SKM-1 (cell line): ENCODE results near the gene SPDYE6.
"Not testable (repeated sequence)": the region's sequence is repeated elsewhere in the genome, so short reads cannot be mapped to it uniquely, and the experiment has no call there.

Source experiments
- DNase-seq: peaks from one replicate; lab custom pipeline; 2025; ENCODE audit not compliant: unreplicated experiment; lab: John Stamatoyannopoulos, UW

SPDYE6 gene

DNA sequence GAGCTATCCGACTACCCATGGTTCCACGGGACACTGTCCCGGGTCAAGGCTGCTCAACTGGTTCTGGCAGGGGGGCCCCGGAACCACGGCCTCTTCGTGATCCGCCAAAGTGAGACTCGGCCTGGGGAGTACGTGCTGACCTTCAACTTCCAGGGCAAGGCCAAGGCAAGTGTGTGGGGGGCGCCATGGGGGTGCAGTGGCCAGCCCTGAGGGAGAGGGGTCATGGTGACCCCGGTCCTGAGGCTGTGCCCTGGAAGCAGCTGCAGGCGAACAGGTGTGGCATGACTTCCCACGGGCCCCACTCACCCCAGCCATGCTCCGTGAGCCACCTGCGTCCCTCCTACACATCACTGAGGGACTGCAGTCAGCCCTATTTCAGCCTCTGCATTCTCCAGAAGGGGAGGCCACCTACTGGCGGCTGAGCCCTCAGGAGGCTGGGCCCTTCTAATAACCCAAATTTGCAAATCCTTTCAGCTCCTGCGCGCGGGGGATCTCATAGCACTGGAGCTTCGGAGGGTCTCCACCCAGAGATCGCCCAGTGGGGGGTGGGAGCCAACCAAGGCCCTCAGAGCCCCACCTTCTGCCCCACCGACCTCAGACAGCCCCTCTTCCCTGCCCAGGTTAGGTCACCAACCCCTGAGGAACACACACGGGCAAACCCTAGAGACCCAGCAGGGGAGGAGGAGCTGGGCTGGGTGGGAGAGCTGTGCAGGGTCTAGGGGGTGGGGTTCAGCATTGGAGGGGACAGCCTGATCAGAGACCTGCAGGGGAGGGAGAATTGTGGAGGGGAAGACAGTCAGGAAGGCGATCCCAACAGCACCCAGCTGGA, 38.8 kb downstream of the SPDYE6 start:
- DNase-seq = no peak

DNA sequence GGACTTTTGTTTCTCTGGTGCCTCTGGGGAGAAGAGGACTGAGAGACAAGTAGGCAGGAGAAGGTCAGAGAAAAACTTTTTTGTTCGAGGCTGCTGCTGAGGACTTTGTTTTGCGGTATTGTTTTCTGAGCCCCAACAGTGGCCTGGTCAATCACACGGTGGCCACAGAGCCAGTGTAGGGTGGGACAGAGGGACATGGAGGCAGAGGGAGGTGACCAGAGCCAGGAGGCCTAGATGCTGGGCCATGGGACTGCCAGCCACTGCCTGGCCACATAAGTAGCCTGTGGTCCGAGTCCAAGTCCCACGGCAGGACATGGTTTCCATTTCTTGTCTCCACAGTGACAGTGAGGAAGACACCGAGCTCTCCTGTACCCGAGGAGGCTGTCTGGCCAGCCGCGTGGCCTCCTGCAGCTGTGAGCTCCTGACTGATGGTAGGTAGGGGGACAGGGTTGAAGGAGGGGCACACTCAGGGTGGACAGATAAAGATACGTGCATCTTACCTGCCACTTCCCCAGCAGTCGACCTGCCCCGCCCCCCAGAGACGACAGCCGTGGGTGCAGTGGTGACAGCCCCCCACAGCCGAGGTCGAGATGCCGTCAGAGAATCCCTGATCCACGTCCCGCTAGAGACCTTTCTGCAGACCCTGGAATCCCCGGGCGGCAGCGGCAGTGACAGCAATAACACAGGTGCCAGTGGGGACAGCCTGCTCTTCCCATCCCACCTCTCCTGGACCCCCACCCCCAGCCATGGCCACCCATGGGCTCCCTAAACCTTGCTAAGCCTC, 42.1 kb downstream of the SPDYE6 start:
- no peak for DNase-seq

DNA sequence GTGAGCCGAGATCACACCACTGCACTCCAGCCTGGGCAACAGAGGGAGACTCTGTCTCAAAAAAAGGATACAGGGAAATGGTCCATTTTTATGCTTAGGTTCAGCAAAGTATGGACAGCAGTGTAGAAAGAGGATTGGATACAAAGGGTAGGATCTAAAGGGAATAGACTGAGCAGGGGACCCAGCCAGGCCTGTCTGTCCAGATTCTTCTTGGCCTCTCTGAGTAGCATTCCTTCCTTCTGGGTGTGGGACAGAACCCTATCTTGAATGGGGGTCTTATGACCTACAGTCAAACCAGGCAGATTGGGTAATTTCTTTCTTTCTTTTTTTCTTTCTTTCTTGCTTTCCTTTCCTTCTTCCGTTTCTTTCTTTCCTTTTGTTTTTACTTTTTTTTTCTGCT, 43.9 kb downstream of the SPDYE6 start:
- DNase-seq = no peak

DNA sequence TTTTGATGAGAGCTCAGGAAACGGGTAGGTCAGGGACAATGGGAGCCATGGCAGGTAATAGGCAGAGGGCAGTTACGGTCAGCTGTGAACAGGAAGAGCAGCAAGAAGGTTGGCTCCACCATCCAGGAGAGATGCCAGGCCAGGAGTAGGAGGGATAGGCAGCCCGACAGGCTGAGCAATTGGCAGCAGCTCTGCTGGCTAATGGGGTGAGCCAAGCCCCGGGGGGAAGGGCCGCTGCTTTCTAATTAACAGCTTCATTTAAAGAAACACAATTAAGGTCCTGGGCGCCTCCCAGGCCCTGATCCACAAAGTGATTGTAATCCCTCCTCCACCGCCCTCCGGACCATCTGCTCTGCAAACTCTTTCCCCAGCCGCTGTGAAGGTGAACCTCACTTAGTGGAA, 45.8 kb downstream of the SPDYE6 start:
- DNase-seq = no peak

DNA sequence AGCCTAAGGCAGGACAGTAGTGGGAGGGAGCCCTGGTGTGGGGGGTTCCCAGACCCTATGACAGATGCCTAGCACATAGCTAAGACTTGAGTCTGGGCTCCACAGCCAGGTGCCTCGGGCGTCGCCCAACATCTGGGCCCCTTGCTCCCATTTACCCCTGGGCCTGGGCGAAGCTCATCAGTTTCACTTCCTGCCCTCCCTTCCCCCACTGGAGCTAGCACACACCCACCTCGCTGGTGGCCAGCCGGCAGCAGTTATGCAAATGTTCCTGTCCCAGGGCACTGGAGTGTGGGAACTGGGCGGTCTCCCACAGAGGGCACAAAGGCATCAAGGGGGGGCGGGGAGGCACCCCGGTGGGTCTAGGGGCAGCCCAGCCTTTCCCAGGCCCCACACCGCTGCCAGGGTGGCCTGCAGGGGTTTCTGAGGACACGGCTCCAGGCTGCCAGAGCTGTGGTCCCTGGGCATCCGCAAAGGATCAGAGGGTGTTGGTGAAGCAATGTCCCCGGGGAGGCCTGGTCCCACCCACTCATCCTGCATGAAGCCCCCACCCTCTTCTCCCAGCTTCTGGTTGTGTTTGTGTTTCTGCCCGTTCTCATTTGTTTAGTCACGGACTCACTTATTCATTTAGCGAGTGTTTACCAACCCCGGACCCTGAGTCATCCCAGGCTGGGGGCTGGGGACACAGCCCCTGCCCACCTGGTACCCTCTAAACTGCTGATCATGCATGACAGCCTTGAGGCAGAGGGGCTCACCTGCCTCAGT, 49.1 kb downstream of the SPDYE6 start:
- DNase-seq = no peak

DNA sequence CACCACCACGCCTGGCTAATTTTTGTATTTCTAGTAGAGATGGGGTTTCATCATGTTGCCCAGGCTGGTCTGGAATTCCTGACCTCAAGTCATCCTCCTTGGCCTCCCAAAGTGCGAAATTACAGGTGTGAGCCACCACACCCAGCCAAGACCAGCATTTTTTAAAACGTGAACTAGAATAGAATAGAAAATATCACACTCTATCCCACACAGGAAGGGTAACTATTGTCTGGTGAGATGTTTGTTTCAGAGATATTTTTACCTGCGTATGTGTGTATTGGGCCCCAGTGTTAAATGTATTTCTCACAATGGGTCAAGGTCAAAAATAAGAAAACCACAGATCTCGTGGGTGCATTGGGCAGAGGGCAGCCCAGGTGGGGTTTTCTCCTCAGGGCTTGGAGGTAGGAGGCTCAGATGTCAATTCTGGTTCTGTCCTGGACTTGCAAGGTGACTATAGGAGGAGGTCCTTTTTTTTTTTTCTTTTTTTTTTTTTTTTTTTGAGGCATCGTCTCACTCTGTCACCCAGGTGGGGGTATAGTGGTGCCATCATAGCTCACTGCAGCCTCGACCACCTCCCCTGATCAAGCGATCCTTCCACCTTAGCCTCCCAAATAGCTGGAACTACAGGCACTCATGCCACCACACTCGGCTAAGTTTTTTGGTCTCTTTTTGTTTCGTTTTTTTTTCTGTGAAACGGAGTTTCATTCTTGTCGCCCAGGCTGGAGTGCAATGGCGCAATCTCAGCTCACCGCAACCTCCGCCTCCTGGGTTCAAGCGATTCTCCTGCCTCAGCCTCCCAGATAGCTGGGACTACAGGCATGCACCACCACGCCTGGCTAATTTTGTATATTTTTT, 50.6 kb downstream of the SPDYE6 start:
- no peak for DNase-seq

DNA sequence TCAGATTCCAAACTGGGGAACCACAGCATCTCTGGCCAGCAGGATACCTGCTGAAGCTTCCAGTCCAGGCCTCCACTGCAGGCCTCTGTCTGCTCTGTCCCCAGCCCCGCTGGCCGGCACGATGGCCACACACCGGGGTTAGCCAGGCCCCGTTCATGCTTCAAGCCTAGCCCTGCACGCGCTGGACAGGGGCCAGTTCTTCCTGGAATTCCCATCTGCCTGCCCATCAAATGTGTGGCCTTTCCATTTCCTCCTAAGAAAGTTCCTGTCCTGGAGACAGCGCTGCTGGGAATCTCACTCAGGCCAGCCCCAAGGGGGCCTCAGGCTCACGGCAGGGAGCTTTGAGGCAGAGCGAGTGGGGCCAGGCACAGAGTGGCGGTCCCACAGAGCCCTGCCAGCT, 51.6 kb downstream of the SPDYE6 start:
- no peak for DNase-seq

DNA sequence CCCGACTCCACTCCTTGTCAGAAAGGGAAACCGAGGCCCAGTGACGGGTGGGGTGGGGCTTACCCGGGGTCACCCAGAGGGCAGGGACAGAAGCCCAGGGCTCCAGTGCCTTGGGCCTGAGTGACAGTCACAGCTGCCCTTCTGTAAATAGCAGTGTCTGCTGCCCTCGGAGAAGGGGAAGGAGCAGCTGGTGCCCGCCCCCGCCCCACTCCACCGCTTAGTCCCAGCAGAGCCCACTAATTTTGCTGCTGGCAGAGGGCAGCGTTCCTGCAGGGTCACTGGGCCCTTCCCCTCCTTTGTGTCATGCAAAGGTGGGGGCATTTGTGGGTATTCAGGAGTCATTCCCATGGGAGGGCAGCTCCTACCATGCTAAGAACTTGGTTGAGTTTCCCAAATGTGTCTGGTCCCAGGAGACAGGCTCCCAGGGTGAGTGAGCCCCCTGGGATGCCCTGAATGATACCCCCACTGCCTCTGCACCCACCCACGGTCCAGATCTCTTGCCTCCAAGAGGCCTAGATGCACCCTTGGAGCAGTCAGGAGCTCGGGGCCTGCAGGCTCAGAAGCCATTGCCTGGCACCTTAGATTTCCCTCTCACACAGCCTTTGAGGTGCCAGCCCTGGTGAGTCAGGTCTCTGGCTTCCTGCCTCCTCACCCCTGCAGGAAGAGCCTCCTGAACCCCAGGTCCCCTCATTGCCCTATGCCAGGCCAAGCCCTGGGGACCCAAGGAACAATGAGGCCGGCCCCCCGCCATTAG, 52.4 kb downstream of the SPDYE6 start:
- DNase-seq = no peak

DNA sequence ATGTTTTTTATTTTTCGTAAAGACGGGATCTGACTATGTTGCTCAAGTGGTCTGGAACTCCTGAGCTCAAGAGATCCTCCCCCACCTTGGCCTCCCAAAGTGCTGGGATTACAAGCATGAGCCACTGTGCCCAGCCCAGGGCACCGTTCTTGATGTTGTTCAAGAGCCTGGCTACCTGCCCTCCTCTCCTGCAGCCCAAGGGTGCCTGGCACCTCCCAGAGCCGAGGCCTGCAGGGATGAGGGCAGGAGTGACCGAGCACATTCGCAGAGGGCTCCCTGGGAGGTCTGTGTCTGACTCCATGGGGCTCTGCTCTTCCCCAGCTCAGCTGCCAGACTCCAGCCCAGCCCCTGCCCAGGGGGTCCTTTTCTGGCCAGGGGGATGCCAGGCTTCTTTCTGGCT, 54.2 kb downstream of the SPDYE6 start:
- no peak for DNase-seq

DNA sequence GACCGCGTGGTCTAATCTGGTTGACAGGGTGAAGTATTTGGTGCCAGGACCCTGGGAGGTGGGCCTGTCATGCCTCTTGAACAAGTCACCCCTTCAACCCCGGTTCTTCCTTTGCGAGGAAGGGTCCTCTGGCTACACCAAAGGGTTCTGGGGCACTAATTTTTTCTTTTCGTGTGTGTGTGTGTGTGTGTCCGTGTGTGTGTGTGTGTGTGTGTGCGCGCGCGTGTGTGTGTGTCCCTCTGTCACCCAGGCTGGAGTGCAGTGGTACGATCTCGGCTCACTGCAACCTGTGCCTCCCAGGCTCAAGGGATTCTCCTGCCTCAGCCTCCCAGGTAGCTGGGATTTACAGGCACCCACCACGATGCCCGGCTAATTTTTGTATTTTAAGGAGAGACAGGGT, 54.9 kb downstream of the SPDYE6 start:
- not testable (repeated sequence) for DNase-seq

DNA sequence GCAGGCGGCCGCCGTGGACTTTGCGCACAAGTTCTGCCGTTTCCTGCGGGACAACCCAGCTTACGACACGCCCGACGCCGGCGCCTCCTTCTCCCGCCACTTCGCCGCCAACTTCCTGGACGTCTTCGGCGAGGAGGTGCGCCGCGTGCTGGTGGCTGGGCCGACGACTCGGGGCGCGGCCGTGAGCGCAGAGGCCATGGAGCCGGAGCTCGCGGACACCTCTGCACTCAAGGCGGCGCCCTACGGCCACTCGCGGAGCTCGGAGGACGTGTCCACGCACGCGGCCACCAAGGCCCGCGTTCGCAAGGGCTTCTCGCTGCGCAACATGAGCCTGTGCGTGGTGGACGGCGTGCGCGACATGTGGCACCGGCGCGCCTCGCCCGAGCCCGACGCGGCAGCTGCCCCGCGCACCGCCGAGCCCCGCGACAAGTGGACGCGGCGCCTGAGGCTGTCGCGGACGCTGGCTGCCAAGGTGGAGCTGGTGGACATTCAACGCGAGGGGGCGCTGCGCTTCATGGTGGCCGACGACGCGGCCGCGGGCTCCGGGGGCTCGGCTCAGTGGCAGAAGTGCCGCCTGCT, 55.5 kb downstream of the SPDYE6 start:
- DNase-seq = no peak

DNA sequence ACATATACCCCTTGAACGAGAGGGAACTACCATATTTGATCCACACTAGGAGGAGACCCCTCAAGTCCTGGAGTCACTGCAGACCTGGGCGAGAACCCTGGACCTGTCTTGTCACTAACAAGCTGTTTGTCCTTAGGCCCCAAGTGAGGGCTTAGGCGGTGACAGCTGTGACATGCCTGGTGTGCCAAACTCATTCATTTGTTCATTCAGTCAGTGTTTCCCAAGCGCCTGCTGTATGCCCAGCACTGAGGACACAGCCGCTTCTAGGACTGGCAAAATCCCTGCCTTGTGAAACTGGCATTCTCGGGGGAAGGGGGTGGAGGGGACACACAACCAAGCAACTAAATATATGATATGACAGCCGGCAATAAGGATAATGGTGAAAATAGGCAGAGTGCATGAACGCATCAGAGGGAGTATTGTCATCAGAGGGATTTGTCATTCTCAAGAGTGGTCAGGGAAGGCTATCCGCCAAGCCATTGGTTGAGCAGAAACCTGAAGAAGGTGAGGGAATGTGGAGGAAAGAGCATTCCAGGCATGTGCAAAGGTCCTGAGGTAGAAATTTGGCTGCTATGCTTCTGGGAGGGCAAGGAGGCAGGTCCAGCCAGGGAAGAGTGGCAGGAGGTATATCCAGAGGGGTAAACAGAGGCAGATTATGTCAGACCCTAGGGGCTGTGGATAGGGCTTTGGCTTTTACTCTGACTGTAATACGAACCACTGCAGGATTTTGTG, 58.6 kb downstream of the SPDYE6 start:
- DNase-seq = no peak

DNA sequence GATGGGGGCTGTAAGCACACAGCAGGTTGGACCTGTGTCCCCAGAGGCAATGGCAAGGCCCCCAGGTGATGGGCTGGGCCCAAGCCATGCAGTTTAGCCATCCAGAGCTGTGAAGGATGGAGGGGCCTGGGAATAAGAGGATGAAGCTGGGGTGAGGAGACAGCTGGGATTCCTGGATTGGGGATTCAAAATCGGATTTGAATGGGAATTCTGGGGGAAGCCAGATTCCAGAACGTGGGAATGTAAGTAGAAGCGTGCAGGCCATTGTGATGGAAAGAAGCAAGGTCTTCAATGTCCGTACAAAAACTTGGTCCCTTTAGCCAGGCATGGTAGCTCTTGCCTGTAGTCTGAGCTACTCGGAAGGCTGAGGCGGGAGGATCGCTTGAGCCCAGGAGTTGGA, 59.7 kb downstream of the SPDYE6 start:
- no peak for DNase-seq

DNA sequence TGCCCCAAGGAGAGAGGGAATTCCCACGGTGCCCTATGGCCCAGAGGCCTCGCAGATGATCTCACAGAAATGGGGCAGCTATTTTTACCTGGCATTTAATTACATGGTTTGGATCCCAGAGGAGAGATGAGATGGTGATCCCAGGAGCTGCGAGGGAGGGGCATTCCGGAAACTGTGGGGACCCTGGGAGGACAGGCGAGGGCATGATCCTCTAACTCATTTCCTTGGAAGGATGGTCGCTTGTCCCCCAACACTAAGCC, 60.1 kb downstream of the SPDYE6 start:
- DNase-seq = no peak
